HepG2 (cell line): ENCODE data around the gene IER2. TPM values are rescaled to one million over a fixed set of nuclear protein-coding genes. Genes with fewer than 3 reads are reported as not detected.

ENCODE experiments used
- ARID5B ChIP-seq: IDR thresholded peaks from 2 replicates; pipeline ENCODE4 v1.4.0; 2020; ENCODE audit warnings: mild to moderate bottlenecking, missing genetic modification reagents
- ATF7 ChIP-seq, 2 experiments: fragments of 450-650 bp in 1 of 2; sonication (generic) in 1 of 2; formaldehyde crosslinking in 1 of 2; IDR thresholded peaks; 2 replicates each; pipeline versions ENCODE4 v1.4.0 to v1.6.1; 2016 to 2020; ENCODE audit warnings: antibody characterized with exemption in 1 of 2, mild to moderate bottlenecking in 1 of 2, missing genetic modification reagents in 1 of 2
- HDAC6 ChIP-seq: fragments of 200-600 bp; sonication (generic); IDR thresholded peaks from 2 replicates; pipeline ENCODE4 v1.7.0; 2017; ENCODE audit warnings: mild to moderate bottlenecking, antibody characterized with exemption, low read length, low read depth
- HNF4G ChIP-seq, 2 experiments: sonication (generic) in 1 of 2; formaldehyde crosslinking in 1 of 2; IDR thresholded peaks; 2 replicates each; pipeline versions ENCODE4 v1.4.0 to v1.6.1; 2011 to 2020; ENCODE audit warnings: borderline replicate concordance in 2 of 2, low read depth in 2 of 2, mild to moderate bottlenecking in 2 of 2, low read length in 1 of 2, missing genetic modification reagents in 1 of 2, moderate library complexity in 1 of 2
- IKZF1 ChIP-seq: fragments of 450-650 bp; IDR thresholded peaks from 2 replicates; pipeline ENCODE4 v1.7.1; 2016
- NRL ChIP-seq: sonication (generic); formaldehyde crosslinking; IDR thresholded peaks from 2 replicates; pipeline ENCODE4 v1.5.0; 2020; ENCODE audit warnings: missing genetic modification reagents, mild to moderate bottlenecking, moderate library complexity, borderline replicate concordance
- SALL1 ChIP-seq: sonication (generic); formaldehyde crosslinking; IDR thresholded peaks from 2 replicates; pipeline ENCODE4 v1.8.0; 2022; ENCODE audit warnings: mild to moderate bottlenecking, missing genetic modification reagents
- TARDBP ChIP-seq: sonication (generic); formaldehyde crosslinking; IDR thresholded peaks from 2 replicates; pipeline ENCODE4 v1.8.0; 2022; ENCODE audit warnings: mild to moderate bottlenecking, missing genetic modification reagents
- TBL1XR1 ChIP-seq: fragments of 150-350 bp; IDR thresholded peaks from 2 replicates; pipeline ENCODE4 v1.6.1; 2014; ENCODE audit warnings: borderline replicate concordance, low read length; ENCODE audit not compliant: partially characterized antibody
- TBX2 ChIP-seq: sonication (generic); formaldehyde crosslinking; IDR thresholded peaks from 2 replicates; pipeline ENCODE4 v1.5.0; 2020; ENCODE audit warnings: missing genetic modification reagents, mild to moderate bottlenecking, borderline replicate concordance
- TRAFD1 ChIP-seq: sonication (generic); formaldehyde crosslinking; IDR thresholded peaks from 2 replicates; pipeline ENCODE4 v1.5.1; 2020; ENCODE audit warnings: missing genetic modification reagents, mild to moderate bottlenecking, borderline replicate concordance
- YEATS2 ChIP-seq: sonication (generic); formaldehyde crosslinking; IDR thresholded peaks from 2 replicates; pipeline ENCODE4 v1.4.0; 2020; ENCODE audit warnings: missing genetic modification reagents, borderline replicate concordance
- YY1 ChIP-seq: IDR thresholded peaks from 2 replicates; pipeline ENCODE4 v1.6.1; 2011; ENCODE audit warnings: low read length, low read depth, moderate library complexity, mild to moderate bottlenecking; ENCODE audit not compliant: insufficient read depth, insufficient replicate concordance
- ZBED4 ChIP-seq: sonication (generic); formaldehyde crosslinking; IDR thresholded peaks from 2 replicates; pipeline ENCODE4 v1.4.0; 2020; ENCODE audit warnings: missing genetic modification reagents, borderline replicate concordance
- ZFP62 ChIP-seq: sonication (generic); formaldehyde crosslinking; IDR thresholded peaks from 2 replicates; pipeline ENCODE4 v1.4.0; 2020; ENCODE audit warnings: missing genetic modification reagents
- ZNF468 ChIP-seq: sonication (generic); formaldehyde crosslinking; IDR thresholded peaks from 2 replicates; pipeline ENCODE4 v1.8.0; 2022; ENCODE audit warnings: mild to moderate bottlenecking, moderate library complexity, missing genetic modification reagents
- ZNF562 ChIP-seq: sonication (generic); formaldehyde crosslinking; IDR thresholded peaks from 2 replicates; pipeline ENCODE4 v1.8.0; 2022; ENCODE audit warnings: missing genetic modification reagents, borderline replicate concordance
- ZNF629 ChIP-seq: sonication (generic); formaldehyde crosslinking; conservative IDR thresholded peaks from 2 replicates; pipeline ENCODE4 v1.5.0; 2020; ENCODE audit warnings: missing genetic modification reagents
- ZNF644 ChIP-seq: IDR thresholded peaks from 2 replicates; pipeline ENCODE4 v1.6.1; 2016; ENCODE audit warnings: low read depth
- ZNF746 ChIP-seq: sonication (generic); formaldehyde crosslinking; IDR thresholded peaks from 2 replicates; pipeline ENCODE4 v1.8.0; 2022; ENCODE audit warnings: mild to moderate bottlenecking, missing genetic modification reagents
- polyA plus RNA-seq, 8 experiments: library from polyadenylated mRNA; depleted of rRNA in 3 of 8; stranded (reverse) in 7 of 8; unstranded in 1 of 8; fragments of >200 nt; fragmentation: Illumina TruSeq in 4 of 8; extraction: Trizol in 4 of 8; gene quantifications; 2 replicates each; pipeline versions ENCODE4 v1.2.1 to v1.2.3, GENCODE V29; 2011 to 2016; ENCODE audit warnings: low read depth in 4 of 8, missing spikeins in 1 of 8, mixed read lengths in 1 of 8; ENCODE audit not compliant: insufficient read depth in 1 of 8
- total RNA-seq, 5 experiments: library from RNA; depleted of rRNA; stranded (reverse); fragments of >200 nt; fragmentation: Illumina TruSeq; extraction: Trizol; gene quantifications; 2 replicates each; pipeline ENCODE4 v1.2.3, GENCODE V29; 2016; ENCODE audit warnings: low read depth in 1 of 5

Gene IER2
- total and polyA plus RNA-seq, 2 of the 13 experiments (the other 11 are each of a cell fraction or from before 2014, with no cell fraction given): 10.1 to 14.3 TPM

GRCh38 chr19:13117772-13118423 is 32.3 kb upstream of the IER2 start, which contains the start of gene NACC1 (continued):
- TF ChIP-seq ARID5B (CRISPR knock-in tag) (no peak), ZNF746 (CRISPR knock-in tag) (no peak), TBX2 (CRISPR knock-in tag) (no peak), YY1 (peak; percentile 94), ZNF629 (CRISPR knock-in tag) (peak; percentile 90), ZFP62 (CRISPR knock-in tag) (no peak), SALL1 (CRISPR knock-in tag) (peak; percentile 58; the same call in 1 of the 2 replicates), TARDBP (CRISPR knock-in tag) (peak; percentile 55; the same call in 1 of the 2 replicates), ZNF562 (CRISPR knock-in tag) (no peak), NRL (CRISPR knock-in tag) (no peak), ZBED4 (CRISPR knock-in tag) (no peak), HDAC6 (no peak), ZNF644 (CRISPR knock-in tag) (no peak), HNF4G (IDR thresholded peaks at IDR 0.05; ENCODE audit: borderline replicate concordance, low read depth, low read length) (peak; percentile 5; the same call in 1 of the 2 replicates), HNF4G (CRISPR knock-in tag; IDR thresholded peaks at IDR 0.05; ENCODE audit: borderline replicate concordance, low read depth) (no peak), TBL1XR1 (peak; percentile 10), TRAFD1 (CRISPR knock-in tag) (no peak), IKZF1 (no peak), ATF7 (IDR thresholded peaks at IDR 0.05) (no peak), ATF7 (CRISPR knock-in tag; IDR thresholded peaks at IDR 0.05) (no peak), YEATS2 (CRISPR knock-in tag) (peak; percentile 21; the same call in 1 of the 2 replicates), ZNF468 (CRISPR knock-in tag) (no peak)
